ENCODE data around the gene SLC23A1.

The SLC23A1 gene

DNA sequence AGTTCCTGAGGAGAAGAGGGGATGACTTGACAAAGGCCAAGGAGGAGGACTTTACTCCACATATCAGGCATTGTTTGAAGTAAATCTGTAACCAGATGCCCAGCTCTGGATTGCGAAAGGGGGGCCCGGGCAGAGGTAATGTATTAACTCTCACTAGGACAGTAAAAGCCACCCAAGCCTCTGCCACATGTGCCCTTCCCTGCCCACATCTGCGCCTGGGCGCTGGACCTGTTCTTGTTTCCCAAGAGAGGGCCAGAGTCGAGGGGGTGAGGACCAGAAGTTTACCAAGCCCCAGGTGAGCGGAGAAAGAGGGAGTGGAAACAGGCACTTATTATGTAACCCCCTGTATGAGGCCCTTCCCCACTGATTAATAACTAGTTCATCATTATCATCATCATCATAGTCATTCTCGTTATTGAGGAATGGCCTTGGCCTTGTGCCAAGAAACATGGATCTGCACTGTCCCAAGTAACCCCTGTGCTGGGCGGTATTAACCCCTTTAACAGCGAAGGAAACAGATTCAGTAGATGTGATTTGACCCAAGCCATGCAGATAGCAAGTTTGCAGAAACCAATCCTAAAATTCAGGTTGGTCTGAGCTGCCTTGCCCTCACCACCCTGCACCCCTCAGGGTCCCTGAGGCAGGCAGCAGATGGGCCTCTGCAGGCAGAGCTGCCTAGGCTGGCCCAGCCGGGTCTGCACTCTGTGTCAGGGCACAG, at the start of gene SLC23A1:
Gene SLC23A1, minus strand, starts transcription at position 23 of the 718 bp plus-strand sequence. CDS start 44 bp downstream, outside the sequence.
- Histone ChIP-seq H3K4me3 (peak within 1 kb of the TSS; percentile 78), H3K9me3 (no peaks in the 10 kb centered on the region), H3K4me1 (peaks cover 91% of the 10 kb centered on the region), H3K36me3 (peaks cover 34% of the 10 kb centered on the region), H3K27me3 (no peaks in the 10 kb centered on the region), H4K20me1 (peaks cover 24% of the 10 kb centered on the region), H3K9ac (peak within 1 kb of the TSS; percentile 98), H3K27ac (peak within 1 kb of the TSS; percentile 100), H3K4me2 (peak within 1 kb of the TSS; percentile 99)
- peak; percentile 90 for TF ChIP-seq Cebpa-rat (IDR thresholded peaks at IDR 0.05)

DNA sequence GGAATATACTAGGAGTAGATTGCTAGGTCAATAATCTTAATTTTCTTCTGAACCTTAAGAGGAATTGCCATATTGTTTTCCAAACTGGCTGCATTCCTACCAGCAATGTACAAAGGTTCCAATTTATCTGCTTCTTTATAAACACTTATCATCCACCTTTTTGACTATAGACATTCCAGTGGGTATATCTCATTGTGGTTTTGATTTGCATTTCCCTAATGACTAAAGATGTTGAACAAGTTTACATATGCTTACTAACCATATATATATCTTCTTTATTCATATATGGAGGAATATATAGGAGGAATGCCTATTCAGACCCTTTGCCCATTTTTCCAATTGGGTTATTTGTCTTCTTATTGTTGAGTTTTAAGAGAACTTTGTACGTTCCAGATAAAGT, 48.6 kb upstream of the SLC23A1 start:
- no peak for TF ChIP-seq Cebpa-rat (IDR thresholded peaks at IDR 0.05)

DNA sequence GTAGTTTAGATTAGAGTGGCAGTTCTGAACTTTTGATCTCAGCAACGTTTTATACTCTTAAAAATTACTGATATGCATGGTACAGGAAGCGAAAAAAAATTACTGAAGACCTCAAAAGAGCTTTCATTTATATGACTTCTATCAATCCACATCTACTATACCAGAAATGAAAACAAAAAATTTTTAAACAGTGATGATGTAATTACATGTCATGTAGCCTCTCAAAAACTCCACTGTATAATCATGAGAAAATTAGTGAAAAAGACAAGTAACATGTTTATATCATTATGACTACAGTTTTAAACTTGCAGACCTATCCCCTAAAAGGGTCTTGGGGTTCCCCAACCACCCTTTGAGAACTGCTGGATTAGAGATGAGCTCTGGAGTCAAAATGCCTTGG, 46.9 kb upstream of the SLC23A1 start:
- H3K4me1 ChIP-seq = no peaks in the 10 kb centered on the region
- H3K36me3 ChIP-seq = peaks cover 45% of the 10 kb centered on the region
- no peak for TF ChIP-seq Cebpa-rat (IDR thresholded peaks at IDR 0.05)

More for the DNA sequence above, 48.6 kb upstream of the SLC23A1 start:
- H3K27ac ChIP-seq = no peak overlapping the region
- H3K9me3 ChIP-seq = no peaks in the 10 kb centered on the region
- no peak overlapping the region for H3K4me2 ChIP-seq
- H3K27me3 ChIP-seq = no peaks in the 10 kb centered on the region
- H3K4me3 ChIP-seq = no peak overlapping the region
- H3K9ac ChIP-seq = no peak overlapping the region
- peaks cover 31% of the 10 kb centered on the region for H3K36me3 ChIP-seq
- H3K4me1 ChIP-seq = no peaks in the 10 kb centered on the region
- no peaks in the 10 kb centered on the region for H4K20me1 ChIP-seq

DNA sequence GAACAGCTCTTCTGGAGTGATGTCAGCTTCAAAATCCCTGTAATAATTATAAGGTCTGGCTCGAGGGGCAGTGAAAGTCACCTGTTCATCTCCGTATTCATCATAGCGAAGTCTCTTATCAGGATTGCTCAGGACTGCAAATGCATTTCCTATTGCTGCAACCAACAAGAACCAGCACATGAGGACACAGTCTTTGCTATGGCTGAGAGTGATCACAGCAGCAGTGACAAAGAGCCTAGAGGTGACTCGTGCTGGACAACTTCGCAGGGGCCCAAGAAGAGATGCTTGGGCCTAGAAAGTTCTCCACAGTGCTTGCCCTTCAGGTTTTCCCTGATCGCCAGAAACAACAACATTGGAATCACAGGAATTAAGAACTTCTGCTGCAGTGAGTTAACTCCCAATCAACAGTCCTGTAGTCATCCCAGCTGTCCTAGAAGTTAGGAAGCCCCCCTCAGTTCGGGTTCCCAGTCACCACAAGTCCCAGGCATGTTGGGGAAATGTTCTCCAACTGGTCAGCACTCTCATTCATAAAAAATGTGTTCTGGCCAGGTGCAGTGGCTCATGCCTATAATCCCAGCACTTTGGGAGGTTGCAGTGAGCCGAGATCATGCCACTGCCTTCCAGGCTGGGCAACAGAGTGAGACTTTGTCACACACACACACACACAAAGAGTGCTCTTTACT, 43.2 kb upstream of the SLC23A1 start:
- Histone ChIP-seq H3K4me3 (no peak overlapping the region), H3K27me3 (no peaks in the 10 kb centered on the region), H3K9ac (no peak overlapping the region), H4K20me1 (no peaks in the 10 kb centered on the region), H3K9me3 (no peaks in the 10 kb centered on the region), H3K36me3 (peaks cover 51% of the 10 kb centered on the region), H3K27ac (no peak overlapping the region), H3K4me1 (peaks cover 14% of the 10 kb centered on the region; the same call in 1 of the 2 replicates), H3K4me2 (no peak overlapping the region)
- TF ChIP-seq Cebpa-rat (IDR thresholded peaks at IDR 0.05) = no peak

More for the DNA sequence above, 46.9 kb upstream of the SLC23A1 start:
- Histone ChIP-seq H3K27me3 (no peaks in the 10 kb centered on the region), H4K20me1 (no peaks in the 10 kb centered on the region), H3K4me2 (no peak overlapping the region), H3K27ac (no peak overlapping the region), H3K9me3 (no peaks in the 10 kb centered on the region), H3K4me3 (no peak overlapping the region), H3K9ac (no peak overlapping the region)

DNA sequence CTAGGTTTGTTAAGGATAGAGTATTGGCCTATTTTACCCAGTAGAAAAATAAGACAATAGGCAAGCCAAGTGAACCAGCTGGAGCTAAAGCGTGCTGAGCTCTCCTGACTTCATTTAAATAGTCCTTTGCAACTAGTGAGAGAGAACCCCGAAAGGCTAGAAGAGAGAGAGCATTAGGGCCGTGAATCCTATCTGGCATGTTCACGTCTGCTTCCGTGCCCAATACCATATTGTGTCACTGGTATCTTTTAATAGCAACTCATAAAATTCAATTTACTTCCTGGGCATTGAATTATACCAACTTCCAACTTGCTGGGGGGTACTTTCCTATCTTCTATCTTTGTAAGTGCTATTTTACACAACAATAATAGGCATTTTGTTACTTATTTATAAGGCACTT, 42.4 kb upstream of the SLC23A1 start:
- H3K9ac ChIP-seq = no peak overlapping the region
- H3K9me3 ChIP-seq = no peaks in the 10 kb centered on the region
- no peak overlapping the region for H3K4me3 ChIP-seq
- TF ChIP-seq Cebpa-rat (IDR thresholded peaks at IDR 0.05) = no peak
- H3K36me3 ChIP-seq = peaks cover 55% of the 10 kb centered on the region
- no peak overlapping the region for H3K27ac ChIP-seq
- H3K4me2 ChIP-seq = no peak overlapping the region
- peaks cover 18% of the 10 kb centered on the region; the same call in 1 of the 2 replicates for H3K4me1 ChIP-seq
- H4K20me1 ChIP-seq = no peaks in the 10 kb centered on the region
- no peaks in the 10 kb centered on the region for H3K27me3 ChIP-seq

DNA sequence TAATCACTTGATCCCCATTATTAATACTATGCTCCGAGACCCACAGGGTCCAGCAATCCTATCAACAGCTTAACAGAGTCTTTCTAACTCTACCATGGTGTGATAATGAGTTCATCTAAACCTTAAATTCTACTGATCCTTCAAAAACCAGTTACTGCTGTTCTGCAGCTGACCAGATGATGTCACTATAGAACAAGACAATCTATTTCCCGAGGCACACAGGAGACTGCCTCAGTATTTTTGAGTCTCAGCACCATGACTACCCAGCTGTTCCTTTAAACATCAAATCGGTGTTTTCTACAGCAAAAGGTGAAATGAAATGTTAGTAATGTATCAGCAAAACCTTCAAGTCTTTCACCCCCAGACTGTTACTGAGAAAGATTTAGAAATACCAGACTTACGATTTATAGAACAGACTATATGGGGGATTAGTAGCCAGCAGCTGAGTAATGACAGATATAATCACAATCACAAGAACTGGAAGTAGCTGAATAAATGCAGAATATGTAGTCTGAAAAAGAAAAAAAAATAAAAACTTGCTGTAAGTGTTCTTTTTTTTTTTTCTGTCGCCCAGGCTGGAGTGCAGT, 39.3 kb upstream of the SLC23A1 start:
- H4K20me1 ChIP-seq = no peaks in the 10 kb centered on the region
- no peaks in the 10 kb centered on the region for H3K9me3 ChIP-seq
- no peak overlapping the region for H3K27ac ChIP-seq
- no peak overlapping the region for H3K4me3 ChIP-seq
- TF ChIP-seq Cebpa-rat (IDR thresholded peaks at IDR 0.05) = no peak
- H3K4me1 ChIP-seq = peaks cover 48% of the 10 kb centered on the region
- H3K36me3 ChIP-seq = peaks cover 48% of the 10 kb centered on the region
- H3K27me3 ChIP-seq = no peaks in the 10 kb centered on the region
- no peak overlapping the region for H3K9ac ChIP-seq
- H3K4me2 ChIP-seq = no peak overlapping the region

DNA sequence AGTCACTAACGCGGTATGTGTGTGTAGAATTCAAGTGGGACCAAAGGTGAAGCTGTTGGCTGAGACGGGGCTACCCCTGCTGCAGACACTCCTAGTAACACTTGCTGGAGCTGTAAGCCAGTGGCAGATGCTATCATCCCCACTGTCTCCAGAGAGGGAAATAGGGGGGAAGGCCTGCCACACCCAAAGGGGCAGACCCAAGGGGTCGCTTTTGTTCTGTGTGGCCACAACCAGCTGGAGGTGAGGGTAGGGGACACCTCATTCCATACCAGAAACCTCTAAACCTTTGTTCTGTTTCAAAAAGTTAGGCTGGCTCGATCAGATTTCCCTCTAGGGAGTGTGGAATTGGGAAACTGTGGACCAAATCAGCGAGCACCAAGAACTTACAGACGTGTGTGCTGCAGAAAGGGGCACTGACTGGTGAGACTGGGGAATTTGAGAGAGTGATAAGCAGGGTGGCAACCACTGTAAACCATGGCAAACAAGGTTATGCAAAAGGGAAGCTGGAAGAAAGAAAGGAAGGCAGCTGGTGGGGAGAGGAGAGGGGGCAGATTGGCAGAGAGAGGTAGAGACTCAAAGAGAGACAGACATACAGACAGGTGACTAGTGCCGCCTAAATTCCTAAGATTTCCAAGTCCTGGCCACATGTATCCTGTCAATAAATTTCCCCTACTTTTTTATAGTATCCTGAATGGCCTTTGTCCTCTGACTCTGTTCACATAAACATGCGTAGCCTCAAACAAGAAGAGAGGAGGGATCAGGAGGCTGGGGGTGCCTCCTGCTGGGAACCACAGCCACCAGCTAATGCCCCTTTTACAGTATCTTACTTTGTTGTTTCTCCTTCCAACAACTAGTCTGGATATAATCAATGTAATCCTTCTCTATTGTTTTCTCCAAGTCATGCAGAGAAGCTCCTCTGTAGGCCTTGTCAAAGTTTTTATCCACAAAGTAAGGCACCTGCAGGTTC, 36.4 kb upstream of the SLC23A1 start:
- Histone ChIP-seq H3K9ac (peak overlapping the region; percentile 44; the same call in 1 of the 2 replicates), H3K4me1 (peaks cover 77% of the 10 kb centered on the region), H3K4me3 (no peak overlapping the region), H4K20me1 (no peaks in the 10 kb centered on the region), H3K4me2 (peak overlapping the region; percentile 83), H3K36me3 (peaks cover 20% of the 10 kb centered on the region), H3K9me3 (no peaks in the 10 kb centered on the region), H3K27me3 (no peaks in the 10 kb centered on the region), H3K27ac (peak overlapping the region; percentile 81)
- no peak for TF ChIP-seq Cebpa-rat (IDR thresholded peaks at IDR 0.05)

DNA sequence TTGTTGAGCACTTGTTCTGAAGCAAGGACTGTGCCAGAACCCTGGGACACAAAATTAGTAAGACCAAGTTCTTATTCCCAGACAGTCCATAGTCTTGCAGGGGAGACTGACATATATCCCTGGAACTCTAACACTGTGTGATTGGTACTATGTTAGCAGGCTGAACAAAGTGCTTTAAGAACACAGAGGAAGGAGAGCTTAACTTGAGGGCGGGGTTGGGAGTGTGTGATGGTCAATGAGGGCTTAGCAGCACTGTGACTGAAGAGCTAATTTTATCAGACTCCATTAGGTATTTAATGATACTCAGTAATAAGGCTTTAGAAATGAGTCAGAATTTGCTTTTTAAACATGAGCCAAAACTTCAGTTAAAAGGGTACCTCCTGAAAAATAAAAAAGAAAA, 35.7 kb upstream of the SLC23A1 start:
- H3K27ac ChIP-seq = peak overlapping the region; percentile 81
- peaks cover 84% of the 10 kb centered on the region for H3K4me1 ChIP-seq
- peaks cover 14% of the 10 kb centered on the region for H3K36me3 ChIP-seq
- no peaks in the 10 kb centered on the region for H3K9me3 ChIP-seq
- TF ChIP-seq Cebpa-rat (IDR thresholded peaks at IDR 0.05) = no peak
- peak overlapping the region; percentile 44; the same call in 1 of the 2 replicates for H3K9ac ChIP-seq
- H3K27me3 ChIP-seq = no peaks in the 10 kb centered on the region
- H3K4me3 ChIP-seq = no peak overlapping the region
- H4K20me1 ChIP-seq = no peaks in the 10 kb centered on the region
- peak overlapping the region; percentile 83 for H3K4me2 ChIP-seq

DNA sequence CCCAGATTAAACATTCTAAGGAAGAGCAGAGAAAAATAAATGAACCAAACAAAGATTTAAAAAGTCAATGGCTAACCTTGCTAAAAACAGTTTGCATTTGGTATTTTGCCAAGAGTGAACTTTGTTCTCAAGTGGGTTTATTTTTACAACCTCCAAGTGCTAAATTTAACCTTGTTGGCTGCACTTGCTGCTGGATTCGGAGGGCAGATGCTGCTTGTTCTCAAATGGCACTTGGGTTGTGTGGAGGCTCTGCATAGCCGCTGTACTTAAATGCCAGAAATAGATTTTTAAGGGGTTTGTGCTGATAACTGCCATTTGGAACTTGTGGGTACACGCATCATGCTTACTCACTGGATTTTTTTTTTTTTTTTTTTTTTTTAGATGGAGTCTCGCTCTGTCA, 34.1 kb upstream of the SLC23A1 start:
- Histone ChIP-seq H3K27me3 (no peaks in the 10 kb centered on the region), H3K4me1 (peaks cover 86% of the 10 kb centered on the region), H3K4me2 (peak overlapping the region; percentile 83), H3K36me3 (peaks cover 25% of the 10 kb centered on the region; the same call in 1 of the 2 replicates), H3K9ac (peak overlapping the region; percentile 55; the same call in 1 of the 2 replicates), H3K4me3 (0 out of 2 replicates have a peak overlapping the region, but pooled peaks have one; percentile 4), H3K27ac (peak overlapping the region; percentile 81), H3K9me3 (no peaks in the 10 kb centered on the region), H4K20me1 (no peaks in the 10 kb centered on the region)
- no peak for TF ChIP-seq Cebpa-rat (IDR thresholded peaks at IDR 0.05)

Measured in BLaER1 (cell line).